Kidney (tissue), 14 donors: ENCODE measurements around the gene SUPT4H1. TPM values are rescaled to one million over a fixed set of nuclear protein-coding genes. Genes with fewer than 3 reads are reported as not detected.

Source experiments
- DNase-seq, 5 donors: peaks; one replicate each; pipeline ENCODE4 v3.0.0-alpha.2; 2013 to 2020
- FAIRE-seq: peaks from 2 replicates; lab custom pipeline; 2012; peaks lifted over from hg19 to GRCh38; lab: Jason Lieb, UNC
- H3K27ac ChIP-seq, 2 donors: one replicate each; pipeline ENCODE4 v1.7.0; 2013; ENCODE audit warnings: low read depth in 2 of 2, low read length in 2 of 2, inconsistent platforms in 1 of 2
- H3K27me3 ChIP-seq: one replicate; pipeline ENCODE4 v1.7.1; 2013; ENCODE audit warnings: low read length, inconsistent platforms; ENCODE audit not compliant: control insufficient read depth, insufficient read depth
- H3K36me3 ChIP-seq, 3 donors: one replicate each; pipeline versions ENCODE4 v1.7.0 to v1.7.1; 2013; ENCODE audit warnings: low read length in 3 of 3, control low read depth in 1 of 3, inconsistent platforms in 1 of 3; ENCODE audit not compliant: insufficient read depth in 3 of 3, control insufficient read depth in 2 of 3
- H3K4me1 ChIP-seq, 3 donors: one replicate each; pipeline versions ENCODE4 v1.7.0 to v1.7.1; 2013; ENCODE audit warnings: low read length in 3 of 3, inconsistent platforms in 1 of 3, low read depth in 1 of 3; ENCODE audit not compliant: control insufficient read depth in 2 of 3, insufficient read depth in 2 of 3
- H3K4me3 ChIP-seq, 3 donors: one replicate each; pipeline versions ENCODE4 v1.7.0 to v1.8.1; 2013; ENCODE audit warnings: low read length in 3 of 3, control low read depth in 1 of 3, inconsistent platforms in 1 of 3
- H3K9ac ChIP-seq, 3 donors: one replicate each; pipeline versions ENCODE4 v1.7.0 to v1.7.1; 2013; ENCODE audit warnings: low read length in 3 of 3, control low read depth in 1 of 3, inconsistent platforms in 1 of 3
- H3K9me3 ChIP-seq, 3 donors: one replicate each; pipeline versions ENCODE4 v1.7.0 to v1.7.1; 2013; ENCODE audit warnings: low read length in 3 of 3, control low read depth in 1 of 3, inconsistent platforms in 1 of 3; ENCODE audit not compliant: control insufficient read depth in 2 of 3, insufficient read depth in 1 of 3
- intact Hi-C: fragments of 100-400 bp; cut with DNase I; formaldehyde crosslinking; loops from one replicate; pipeline ENCODE4 v1.11.1; 2022
- polyA plus RNA-seq: library from polyadenylated mRNA; stranded (reverse); fragments of 350-450 nt; fragmentation: Illumina TruSeq; extraction: RNeasy Lipid Tissue Mini Kit (QIAGEN cat#74804); gene quantifications from one replicate; pipeline ENCODE4 v1.2.3, GENCODE V29; 2014; ENCODE audit warnings: low read depth, low replicate concordance; ENCODE audit not compliant: insufficient read depth
- total RNA-seq: library from RNA; stranded (reverse); fragmentation: NEBNext Ultra II Directional; extraction: Animal tissue kit (Norgen Biotek cat#: 25700); gene quantifications from one replicate; pipeline ENCODE4 v1.2.1, GENCODE V29; 2021
- TF ChIP-seq, protein P1 (sequence below): IDR thresholded peaks from 3 replicates; pipeline ENCODE4 v1.5.1; 2012; ENCODE audit warnings: mild to moderate bottlenecking, moderate library complexity, borderline replicate concordance; ENCODE audit not compliant: insufficient read depth; ENCODE audit errors: extremely low read depth
- donor health status: control.
- donor health status: control.
- donor health status: control.
- donor health status: control.
- donor health status: control.
- donor health status: DM: yes; HTN: yes; CAD: no.
- donor health status: Normal renal cell carcinoma (clear cell type).

The SUPT4H1 gene
- total and polyA plus RNA-seq, 2 donors from 2014 or later, result 60.5 to 129 TPM

DNA sequence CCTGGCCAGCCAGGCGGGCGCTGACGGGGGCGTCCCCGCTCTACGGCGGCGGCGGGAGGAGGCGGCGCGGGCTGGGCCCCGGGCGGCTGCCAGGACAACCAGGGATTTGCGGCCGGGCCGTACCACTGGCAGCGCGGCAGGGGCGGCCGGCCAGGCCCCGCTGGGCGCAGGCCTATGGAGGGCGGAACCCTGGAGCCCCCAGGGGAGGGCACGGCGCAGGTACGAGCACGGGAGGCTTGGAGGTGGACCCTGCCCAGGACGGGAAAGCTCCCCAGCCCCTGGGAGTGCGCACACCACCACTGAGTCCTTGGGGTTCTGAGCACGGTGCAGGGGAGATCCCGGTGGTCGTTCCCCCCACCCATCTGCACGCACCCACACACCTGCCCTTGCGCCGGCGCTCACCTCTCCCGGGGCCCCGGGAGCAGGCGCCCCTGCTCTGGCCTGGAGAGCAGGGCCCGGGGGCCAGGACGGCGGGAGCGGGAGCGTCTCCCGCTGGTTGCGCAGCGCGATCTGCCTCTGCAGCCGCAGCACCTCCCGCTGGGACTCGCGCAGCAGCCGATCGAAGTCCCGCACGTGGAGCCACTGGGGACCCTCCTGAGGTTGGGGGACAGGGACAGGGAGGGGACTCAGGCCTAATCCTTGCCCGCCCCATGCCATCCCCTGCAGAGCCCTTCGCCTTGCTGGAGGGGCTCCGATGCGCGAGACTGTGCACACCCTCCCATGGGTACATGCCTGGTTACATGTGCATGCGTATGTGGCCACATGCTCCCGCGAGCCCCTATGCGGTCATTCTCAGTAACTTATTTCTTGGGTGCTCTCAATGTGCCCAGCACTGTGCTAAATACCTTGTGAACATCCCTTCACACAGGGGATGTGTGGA lies 27.4 kb downstream of the SUPT4H1 start:
- TF ChIP-seq, protein P1, sequence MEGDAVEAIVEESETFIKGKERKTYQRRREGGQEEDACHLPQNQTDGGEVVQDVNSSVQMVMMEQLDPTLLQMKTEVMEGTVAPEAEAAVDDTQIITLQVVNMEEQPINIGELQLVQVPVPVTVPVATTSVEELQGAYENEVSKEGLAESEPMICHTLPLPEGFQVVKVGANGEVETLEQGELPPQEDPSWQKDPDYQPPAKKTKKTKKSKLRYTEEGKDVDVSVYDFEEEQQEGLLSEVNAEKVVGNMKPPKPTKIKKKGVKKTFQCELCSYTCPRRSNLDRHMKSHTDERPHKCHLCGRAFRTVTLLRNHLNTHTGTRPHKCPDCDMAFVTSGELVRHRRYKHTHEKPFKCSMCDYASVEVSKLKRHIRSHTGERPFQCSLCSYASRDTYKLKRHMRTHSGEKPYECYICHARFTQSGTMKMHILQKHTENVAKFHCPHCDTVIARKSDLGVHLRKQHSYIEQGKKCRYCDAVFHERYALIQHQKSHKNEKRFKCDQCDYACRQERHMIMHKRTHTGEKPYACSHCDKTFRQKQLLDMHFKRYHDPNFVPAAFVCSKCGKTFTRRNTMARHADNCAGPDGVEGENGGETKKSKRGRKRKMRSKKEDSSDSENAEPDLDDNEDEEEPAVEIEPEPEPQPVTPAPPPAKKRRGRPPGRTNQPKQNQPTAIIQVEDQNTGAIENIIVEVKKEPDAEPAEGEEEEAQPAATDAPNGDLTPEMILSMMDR, result no peak
- intact Hi-C loops, result no loop called here
- peak overlapping the region; percentile 61 to 84 (median 74) for H3K4me3 ChIP-seq

DNA sequence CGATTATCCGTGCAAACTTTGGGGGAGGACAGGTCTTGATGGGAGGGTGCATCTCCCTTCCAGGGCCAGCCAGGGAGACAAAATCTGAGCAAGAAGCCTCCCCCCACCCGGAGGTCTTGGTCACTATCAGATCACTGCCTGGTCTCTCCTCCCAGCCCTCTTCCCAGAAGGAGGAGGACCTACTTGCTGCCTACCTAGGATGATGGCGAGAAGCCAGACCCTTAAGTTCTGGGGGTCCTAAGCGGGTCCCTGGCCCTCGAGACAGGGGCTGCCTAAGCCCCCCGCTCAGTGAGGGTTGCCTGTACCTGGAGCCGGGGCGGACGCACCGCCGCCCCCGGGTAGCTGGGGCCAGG lies 28.0 kb downstream of the SUPT4H1 start:
- Histone ChIP-seq H3K4me3 (peak overlapping the region; percentile 58 to 74 (median 70)), H3K9ac (peak overlapping the region in 2 of 3 donors; percentile 79 to 88), H3K36me3 (peaks cover 0 to 4% (median 3%) of the 10 kb centered on the region in 3 donors), H3K27ac (no peak overlapping the region), H3K9me3 (no peaks in the 10 kb centered on the region), H3K4me1 (peaks cover 0 to 9% (median 0%) of the 10 kb centered on the region in 3 donors), H3K27me3 (no peaks in the 10 kb centered on the region)
- DNase-seq (no peak), FAIRE-seq (no peak)
- intact Hi-C loops, result no loop called here
- TF ChIP-seq, protein P1, result no peak

More for the DNA sequence above, 27.4 kb downstream of the SUPT4H1 start:
- no peaks in the 10 kb centered on the region for H3K9me3 ChIP-seq
- H3K4me1 ChIP-seq, result peaks cover 0 to 9% (median 0%) of the 10 kb centered on the region in 3 donors
- H3K27ac ChIP-seq, result no peak overlapping the region
- peak overlapping the region in 2 of 3 donors; percentile 79 to 88 for H3K9ac ChIP-seq
- no peaks in the 10 kb centered on the region for H3K27me3 ChIP-seq
- H3K36me3 ChIP-seq, result peaks cover 0 to 4% (median 3%) of the 10 kb centered on the region in 3 donors
- FAIRE-seq, result no peak
- peak; percentile 67 to 87 (median 85) for DNase-seq

DNA sequence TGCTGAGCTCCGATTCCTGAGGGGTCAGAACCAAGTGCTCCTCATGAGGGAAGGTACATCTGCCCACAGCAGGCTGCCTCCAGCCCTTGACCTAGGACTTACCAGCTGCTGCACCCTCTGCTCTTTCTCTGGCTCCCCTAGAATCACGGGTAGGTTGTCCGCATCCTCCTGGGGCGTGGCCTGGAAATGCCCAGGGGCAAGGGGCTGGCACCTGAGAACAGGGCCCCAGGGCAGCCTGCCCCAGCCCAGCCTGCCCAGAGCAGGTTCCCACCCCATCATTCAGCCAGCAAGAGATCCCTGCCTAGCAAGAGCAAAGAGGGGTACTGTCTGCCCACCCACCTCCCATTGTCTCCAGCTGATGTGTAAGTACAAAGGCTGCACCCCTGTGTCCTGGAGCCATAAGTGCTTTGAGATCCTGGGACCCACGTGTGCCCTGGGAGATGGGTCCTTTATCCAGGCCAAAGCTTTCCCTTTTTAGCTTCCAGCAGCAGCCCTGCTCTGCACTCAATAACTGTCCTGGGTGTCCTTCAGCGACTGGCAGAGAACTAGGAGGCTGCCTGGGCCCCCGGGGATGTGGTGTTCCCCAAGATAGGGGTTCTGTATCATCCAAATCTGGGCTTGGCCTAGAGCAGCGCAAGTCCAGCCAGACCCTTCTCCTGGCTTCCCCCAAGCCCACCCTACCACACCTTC lies 28.5 kb downstream of the SUPT4H1 start:
- Histone ChIP-seq H3K27ac (no peak overlapping the region), H3K27me3 (no peaks in the 10 kb centered on the region), H3K36me3 (peaks cover 0 to 4% (median 3%) of the 10 kb centered on the region in 3 donors), H3K4me1 (peaks cover 0 to 9% (median 0%) of the 10 kb centered on the region in 3 donors), H3K9me3 (no peaks in the 10 kb centered on the region), H3K9ac (peak overlapping the region in 2 of 3 donors; percentile 79 to 88), H3K4me3 (peak overlapping the region; percentile 58 to 74 (median 70))
- no peak for FAIRE-seq
- intact Hi-C loops, result no loop called here
- TF ChIP-seq, protein P1, result no peak
- peak in 1 of 5 donors; percentile 66 for DNase-seq
